ENCODE measurements around the gene PIP4P1. TPM values are rescaled to one million over a fixed set of nuclear protein-coding genes. Genes with fewer than 3 reads are reported as not detected.

Gene PIP4P1
- total and polyA plus RNA-seq, 2 of the 13 experiments (the other 11 are each of a cell fraction or from before 2014, with no cell fraction given): 33.4 to 47.0 TPM

DNA sequence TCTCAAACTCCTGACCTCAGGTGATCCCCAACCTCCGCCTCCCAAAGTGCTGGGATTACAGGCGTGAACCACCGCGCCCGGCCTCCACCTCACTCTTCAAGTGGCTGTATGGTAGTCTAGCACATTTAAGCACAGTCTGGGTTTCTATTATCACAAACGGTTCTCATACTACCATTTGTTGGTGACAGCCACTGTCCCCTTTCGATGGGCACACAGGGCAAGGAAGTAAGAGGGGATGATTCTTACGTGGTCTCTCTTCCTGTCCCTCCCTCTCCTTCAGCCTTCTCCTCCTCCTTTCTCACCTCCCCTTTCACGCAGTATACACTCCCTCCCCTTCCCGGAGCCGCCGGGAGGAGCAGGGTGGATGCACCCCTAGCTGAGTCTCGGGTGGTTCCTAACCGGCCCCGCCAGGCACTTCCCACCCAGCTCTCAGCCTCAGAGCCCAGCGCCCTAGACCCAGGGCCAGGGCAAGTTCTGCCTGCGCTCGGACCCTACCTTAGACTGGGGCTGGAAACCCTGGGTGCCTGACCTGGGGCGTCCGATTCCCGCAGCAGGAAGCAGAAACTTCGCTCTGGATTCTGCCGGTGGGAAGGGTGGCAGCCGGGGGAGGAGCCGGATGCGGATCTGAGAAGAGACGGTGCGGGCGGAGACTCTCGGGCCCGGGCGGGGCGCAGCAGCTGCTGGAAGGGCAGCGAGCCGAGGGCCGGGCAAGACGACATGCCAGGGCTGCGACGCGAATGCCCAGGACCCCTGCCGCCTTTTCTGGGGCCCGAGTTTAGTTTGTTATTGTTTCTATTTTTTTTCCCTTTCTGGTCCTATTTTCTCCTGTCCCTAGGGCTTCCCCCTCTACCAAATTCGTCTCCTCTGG lies 48.1 kb downstream of the PIP4P1 start, which contains the start of gene TEP1 (continued):
- TF ChIP-seq, protein P1, sequence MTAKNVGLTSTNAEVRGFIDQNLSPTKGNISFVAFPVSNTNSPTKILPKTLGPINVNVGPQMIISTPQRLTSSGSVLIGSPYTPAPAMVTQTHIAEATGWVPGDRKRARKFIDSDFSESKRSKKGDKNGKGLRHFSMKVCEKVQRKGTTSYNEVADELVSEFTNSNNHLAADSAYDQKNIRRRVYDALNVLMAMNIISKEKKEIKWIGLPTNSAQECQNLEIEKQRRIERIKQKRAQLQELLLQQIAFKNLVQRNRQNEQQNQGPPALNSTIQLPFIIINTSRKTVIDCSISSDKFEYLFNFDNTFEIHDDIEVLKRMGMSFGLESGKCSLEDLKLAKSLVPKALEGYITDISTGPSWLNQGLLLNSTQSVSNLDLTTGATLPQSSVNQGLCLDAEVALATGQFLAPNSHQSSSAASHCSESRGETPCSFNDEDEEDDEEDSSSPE (CRISPR knock-in tag; IDR thresholded peaks at IDR 0.05): 0 out of 2 replicates have a peak, but pooled peaks have one; percentile 35
- TF ChIP-seq ZSCAN30 (CRISPR knock-in tag; IDR thresholded peaks at IDR 0.05): no peak
- TF ChIP-seq, protein P2, sequence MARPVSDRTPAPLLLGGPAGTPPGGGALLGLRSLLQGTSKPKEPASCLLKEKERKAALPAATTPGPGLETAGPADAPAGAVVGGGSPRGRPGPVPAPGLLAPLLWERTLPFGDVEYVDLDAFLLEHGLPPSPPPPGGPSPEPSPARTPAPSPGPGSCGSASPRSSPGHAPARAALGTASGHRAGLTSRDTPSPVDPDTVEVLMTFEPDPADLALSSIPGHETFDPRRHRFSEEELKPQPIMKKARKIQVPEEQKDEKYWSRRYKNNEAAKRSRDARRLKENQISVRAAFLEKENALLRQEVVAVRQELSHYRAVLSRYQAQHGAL (CRISPR knock-in tag; IDR thresholded peaks at IDR 0.05; ENCODE audit: not compliant biosample characterization): peak; percentile 28
- TF ChIP-seq, protein P3, sequence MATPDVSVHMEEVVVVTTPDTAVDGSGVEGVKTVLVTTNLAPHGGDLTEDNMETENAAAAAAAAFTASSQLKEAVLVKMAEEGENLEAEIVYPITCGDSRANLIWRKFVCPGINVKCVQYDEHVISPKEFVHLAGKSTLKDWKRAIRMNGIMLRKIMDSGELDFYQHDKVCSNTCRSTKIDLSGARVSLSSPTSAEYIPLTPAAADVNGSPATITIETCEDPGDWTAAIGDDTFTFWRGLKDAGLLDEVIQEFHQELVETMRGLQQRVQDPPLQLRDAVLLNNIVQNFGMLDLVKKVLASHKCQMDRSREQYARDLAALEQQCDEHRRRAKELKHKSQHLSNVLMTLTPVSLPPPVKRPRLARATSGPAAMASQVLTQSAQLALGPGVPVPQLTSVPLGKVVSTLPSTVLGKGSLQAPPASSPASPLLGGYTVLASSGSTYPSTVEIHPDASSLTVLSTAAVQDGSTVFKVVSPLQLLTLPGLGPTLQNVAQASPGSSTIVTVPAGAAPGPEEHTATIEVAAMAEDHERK (CRISPR knock-in tag; IDR thresholded peaks at IDR 0.05; ENCODE audit: low read depth): no peak
- TF ChIP-seq FOSL2 (CRISPR knock-in tag; IDR thresholded peaks at IDR 0.05): no peak; the same call in 1 of the 2 replicates
- TF ChIP-seq, protein P4, sequence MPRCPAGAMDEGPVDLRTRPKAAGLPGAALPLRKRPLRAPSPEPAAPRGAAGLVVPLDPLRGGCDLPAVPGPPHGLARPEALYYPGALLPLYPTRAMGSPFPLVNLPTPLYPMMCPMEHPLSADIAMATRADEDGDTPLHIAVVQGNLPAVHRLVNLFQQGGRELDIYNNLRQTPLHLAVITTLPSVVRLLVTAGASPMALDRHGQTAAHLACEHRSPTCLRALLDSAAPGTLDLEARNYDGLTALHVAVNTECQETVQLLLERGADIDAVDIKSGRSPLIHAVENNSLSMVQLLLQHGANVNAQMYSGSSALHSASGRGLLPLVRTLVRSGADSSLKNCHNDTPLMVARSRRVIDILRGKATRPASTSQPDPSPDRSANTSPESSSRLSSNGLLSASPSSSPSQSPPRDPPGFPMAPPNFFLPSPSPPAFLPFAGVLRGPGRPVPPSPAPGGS (CRISPR knock-in tag; IDR thresholded peaks at IDR 0.05): no peak; the same call in 1 of the 2 replicates
- TF ChIP-seq, protein P5, sequence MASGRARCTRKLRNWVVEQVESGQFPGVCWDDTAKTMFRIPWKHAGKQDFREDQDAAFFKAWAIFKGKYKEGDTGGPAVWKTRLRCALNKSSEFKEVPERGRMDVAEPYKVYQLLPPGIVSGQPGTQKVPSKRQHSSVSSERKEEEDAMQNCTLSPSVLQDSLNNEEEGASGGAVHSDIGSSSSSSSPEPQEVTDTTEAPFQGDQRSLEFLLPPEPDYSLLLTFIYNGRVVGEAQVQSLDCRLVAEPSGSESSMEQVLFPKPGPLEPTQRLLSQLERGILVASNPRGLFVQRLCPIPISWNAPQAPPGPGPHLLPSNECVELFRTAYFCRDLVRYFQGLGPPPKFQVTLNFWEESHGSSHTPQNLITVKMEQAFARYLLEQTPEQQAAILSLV (CRISPR knock-in tag; IDR thresholded peaks at IDR 0.05; ENCODE audit: borderline replicate concordance): peak; percentile 66; the same call in 1 of the 2 replicates
- TF ChIP-seq ZNF777 (CRISPR knock-in tag; IDR thresholded peaks at IDR 0.05): peak; percentile 92
- TF ChIP-seq ZBTB20 (CRISPR knock-in tag; IDR thresholded peaks at IDR 0.05; ENCODE audit: borderline replicate concordance, low read depth): peak; percentile 23; the same call in 1 of the 2 replicates
- TF ChIP-seq GZF1 (CRISPR knock-in tag; IDR thresholded peaks at IDR 0.05): peak; percentile 90; the same call in 1 of the 2 replicates
- TF ChIP-seq SIX4 (CRISPR knock-in tag; IDR thresholded peaks at IDR 0.05): no peak
- TF ChIP-seq ZSCAN22 (CRISPR knock-in tag; IDR thresholded peaks at IDR 0.05): no peak
- TF ChIP-seq ZNF629 (CRISPR knock-in tag; conservative IDR thresholded peaks at IDR 0.05): no peak
- no peak for TF ChIP-seq PLRG1 (conservative IDR thresholded peaks at IDR 0.05)
- TF ChIP-seq WIZ (CRISPR knock-in tag; IDR thresholded peaks at IDR 0.05): no peak
- no peak for TF ChIP-seq ZNF879 (CRISPR knock-in tag; IDR thresholded peaks at IDR 0.05)
- TF ChIP-seq, protein P6, sequence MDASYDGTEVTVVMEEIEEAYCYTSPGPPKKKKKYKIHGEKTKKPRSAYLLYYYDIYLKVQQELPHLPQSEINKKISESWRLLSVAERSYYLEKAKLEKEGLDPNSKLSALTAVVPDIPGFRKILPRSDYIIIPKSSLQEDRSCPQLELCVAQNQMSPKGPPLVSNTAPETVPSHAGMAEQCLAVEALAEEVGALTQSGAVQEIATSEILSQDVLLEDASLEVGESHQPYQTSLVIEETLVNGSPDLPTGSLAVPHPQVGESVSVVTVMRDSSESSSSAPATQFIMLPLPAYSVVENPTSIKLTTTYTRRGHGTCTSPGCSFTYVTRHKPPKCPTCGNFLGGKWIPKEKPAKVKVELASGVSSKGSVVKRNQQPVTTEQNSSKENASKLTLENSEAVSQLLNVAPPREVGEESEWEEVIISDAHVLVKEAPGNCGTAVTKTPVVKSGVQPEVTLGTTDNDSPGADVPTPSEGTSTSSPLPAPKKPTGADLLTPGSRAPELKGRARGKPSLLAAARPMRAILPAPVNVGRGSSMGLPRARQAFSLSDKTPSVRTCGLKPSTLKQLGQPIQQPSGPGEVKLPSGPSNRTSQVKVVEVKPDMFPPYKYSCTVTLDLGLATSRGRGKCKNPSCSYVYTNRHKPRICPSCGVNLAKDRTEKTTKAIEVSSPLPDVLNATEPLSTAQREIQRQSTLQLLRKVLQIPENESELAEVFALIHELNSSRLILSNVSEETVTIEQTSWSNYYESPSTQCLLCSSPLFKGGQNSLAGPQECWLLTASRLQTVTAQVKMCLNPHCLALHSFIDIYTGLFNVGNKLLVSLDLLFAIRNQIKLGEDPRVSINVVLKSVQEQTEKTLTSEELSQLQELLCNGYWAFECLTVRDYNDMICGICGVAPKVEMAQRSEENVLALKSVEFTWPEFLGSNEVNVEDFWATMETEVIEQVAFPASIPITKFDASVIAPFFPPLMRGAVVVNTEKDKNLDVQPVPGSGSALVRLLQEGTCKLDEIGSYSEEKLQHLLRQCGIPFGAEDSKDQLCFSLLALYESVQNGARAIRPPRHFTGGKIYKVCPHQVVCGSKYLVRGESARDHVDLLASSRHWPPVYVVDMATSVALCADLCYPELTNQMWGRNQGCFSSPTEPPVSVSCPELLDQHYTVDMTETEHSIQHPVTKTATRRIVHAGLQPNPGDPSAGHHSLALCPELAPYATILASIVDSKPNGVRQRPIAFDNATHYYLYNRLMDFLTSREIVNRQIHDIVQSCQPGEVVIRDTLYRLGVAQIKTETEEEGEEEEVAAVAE (CRISPR knock-in tag; IDR thresholded peaks at IDR 0.05; ENCODE audit: borderline replicate concordance): peak; percentile 42; the same call in 1 of the 2 replicates
- TF ChIP-seq ZNF251 (CRISPR knock-in tag; IDR thresholded peaks at IDR 0.05): no peak; the same call in 1 of the 2 replicates
